MCF 10A (cell line): ENCODE measurements around the gene SHPK. TPM values are rescaled to one million over a fixed set of nuclear protein-coding genes. Genes with fewer than 3 reads are reported as not detected.
A peak's percentile ranks its signal among the peaks of the same experiment; 100 is the strongest.

Source experiments
- Bru-seq: library from RNA; stranded (reverse); fragments of 400-500 nt; gene quantifications from one replicate; lab custom pipeline; 2021; lab: Mats Ljungman, UMichigan
- BruChase-seq, 2 experiments: library from RNA; stranded (reverse); fragments of 400-500 nt; gene quantifications; one replicate each; lab custom pipeline; 2021; lab: Mats Ljungman, UMichigan
- BruUV-seq: library from RNA; stranded (reverse); fragments of 400-500 nt; replicated peaks from 2 replicates; lab custom pipeline; 2021; lab: Mats Ljungman, UMichigan
- CTCF ChIA-PET: fragments of 300-600 bp; sonication (Branson Sonifier 250); formaldehyde crosslinking; extraction: SDS; loops from one replicate; lab custom pipeline; 2021; ENCODE audit warnings: antibody characterized with exemption, inconsistent platforms; lab: Yijun Ruan, JAX
- POLR2A ChIA-PET: fragments of 300-600, 350-650 bp; sonication (Branson Sonifier 250); formaldehyde crosslinking; extraction: SDS; loops from one replicate; lab custom pipeline; 2020; ENCODE audit warnings: antibody characterized with exemption, inconsistent platforms; lab: Yijun Ruan, JAX
- DNase-seq: peaks from one replicate; pipeline ENCODE4 v3.0.0-alpha.2; 2018; ENCODE audit not compliant: unreplicated experiment
- H3K27ac Mint-ChIP-seq: one replicate; pipeline ENCODE4 v1.8.0; 2022; ENCODE audit warnings: mild to moderate bottlenecking, low read depth, mixed read lengths; ENCODE audit not compliant: unreplicated experiment
- H3K27me3 Mint-ChIP-seq: one replicate; pipeline ENCODE4 v1.8.0; 2022; ENCODE audit warnings: mixed read lengths; ENCODE audit not compliant: insufficient read depth, unreplicated experiment
- H3K36me3 Mint-ChIP-seq: one replicate; pipeline ENCODE4 v1.8.0; 2022; ENCODE audit warnings: mild to moderate bottlenecking, moderate library complexity, mixed read lengths; ENCODE audit not compliant: insufficient read depth, unreplicated experiment
- H3K4me1 Mint-ChIP-seq: one replicate; pipeline ENCODE4 v1.8.0; 2022; ENCODE audit warnings: mixed read lengths; ENCODE audit not compliant: insufficient read depth, unreplicated experiment
- H3K4me3 Mint-ChIP-seq: one replicate; pipeline ENCODE4 v1.8.0; 2022; ENCODE audit warnings: mild to moderate bottlenecking, moderate library complexity, mixed read lengths; ENCODE audit not compliant: unreplicated experiment
- H3K9me3 Mint-ChIP-seq: one replicate; pipeline ENCODE4 v1.8.0; 2022; ENCODE audit warnings: mixed read lengths; ENCODE audit not compliant: unreplicated experiment
- intact Hi-C: fragments of 100-400 bp; cut with micrococcal nuclease; formaldehyde crosslinking; loops from 2 replicates; pipeline ENCODE4 v1.14.1; 2022
- long read RNA-seq: library from polyadenylated mRNA; stranded (forward); transcript quantifications from one replicate; pipeline ENCODE4 v2.0.0, GENCODE V29; 2022
- total RNA-seq: library from RNA; stranded (reverse); gene quantifications from 2 replicates; pipeline ENCODE4 v1.2.3, GENCODE V29; 2022
- TF ChIP-seq, protein P1 (sequence below): fragments of 200-600 bp; IDR thresholded peaks from one replicate; pipeline ENCODE4 v1.8.0; 2022; ENCODE audit warnings: antibody characterized with exemption, mild to moderate bottlenecking; ENCODE audit not compliant: unreplicated experiment

Gene SHPK, protein sequence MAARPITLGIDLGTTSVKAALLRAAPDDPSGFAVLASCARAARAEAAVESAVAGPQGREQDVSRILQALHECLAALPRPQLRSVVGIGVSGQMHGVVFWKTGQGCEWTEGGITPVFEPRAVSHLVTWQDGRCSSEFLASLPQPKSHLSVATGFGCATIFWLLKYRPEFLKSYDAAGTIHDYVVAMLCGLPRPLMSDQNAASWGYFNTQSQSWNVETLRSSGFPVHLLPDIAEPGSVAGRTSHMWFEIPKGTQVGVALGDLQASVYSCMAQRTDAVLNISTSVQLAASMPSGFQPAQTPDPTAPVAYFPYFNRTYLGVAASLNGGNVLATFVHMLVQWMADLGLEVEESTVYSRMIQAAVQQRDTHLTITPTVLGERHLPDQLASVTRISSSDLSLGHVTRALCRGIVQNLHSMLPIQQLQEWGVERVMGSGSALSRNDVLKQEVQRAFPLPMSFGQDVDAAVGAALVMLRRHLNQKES
- total RNA-seq (6.3 and 8.3 TPM in 2 replicates), Bru-seq, nascent RNA (percentile 69 among the genes with signal in this experiment), BruChase-seq, experiment 1, labeled RNA remaining after a 6-hour chase (percentile 88 among the genes with signal in this experiment), BruChase-seq, experiment 2, labeled RNA remaining after a 2-hour chase (percentile 82 among the genes with signal in this experiment)
- long read RNA-seq, transcript SHPK-201 (7 exons, 3,838 nt): major isoform, 12 of 14 reads
- long read RNA-seq, partial matches to known transcripts: 1 of 14 reads
- long read RNA-seq, other reads (novel, unspliced or antisense): 1 of 14 reads

GRCh38 chr17:3636154-3636907 lies at the start of gene SHPK, which contains the start of gene CTNS:
TSS of gene SHPK (minus strand) at chr17:3636250. CDS start at chr17:3636219, 31 bp downstream.
TSS of gene CTNS (plus strand) at chr17:3636760. CDS start at chr17:3640207, 3,447 bp downstream.
- intact Hi-C loops: loop anchor here (1.0 to 5.0 kb wide), 3 partner anchors 33 to 162 kb away; partner anchors contain the start of genes ASPA and TRPV3
- H3K9me3 Mint-ChIP-seq: no peaks in the 10 kb centered on the region
- BruUV-seq: no TSS peak
- TF ChIP-seq, protein P1, sequence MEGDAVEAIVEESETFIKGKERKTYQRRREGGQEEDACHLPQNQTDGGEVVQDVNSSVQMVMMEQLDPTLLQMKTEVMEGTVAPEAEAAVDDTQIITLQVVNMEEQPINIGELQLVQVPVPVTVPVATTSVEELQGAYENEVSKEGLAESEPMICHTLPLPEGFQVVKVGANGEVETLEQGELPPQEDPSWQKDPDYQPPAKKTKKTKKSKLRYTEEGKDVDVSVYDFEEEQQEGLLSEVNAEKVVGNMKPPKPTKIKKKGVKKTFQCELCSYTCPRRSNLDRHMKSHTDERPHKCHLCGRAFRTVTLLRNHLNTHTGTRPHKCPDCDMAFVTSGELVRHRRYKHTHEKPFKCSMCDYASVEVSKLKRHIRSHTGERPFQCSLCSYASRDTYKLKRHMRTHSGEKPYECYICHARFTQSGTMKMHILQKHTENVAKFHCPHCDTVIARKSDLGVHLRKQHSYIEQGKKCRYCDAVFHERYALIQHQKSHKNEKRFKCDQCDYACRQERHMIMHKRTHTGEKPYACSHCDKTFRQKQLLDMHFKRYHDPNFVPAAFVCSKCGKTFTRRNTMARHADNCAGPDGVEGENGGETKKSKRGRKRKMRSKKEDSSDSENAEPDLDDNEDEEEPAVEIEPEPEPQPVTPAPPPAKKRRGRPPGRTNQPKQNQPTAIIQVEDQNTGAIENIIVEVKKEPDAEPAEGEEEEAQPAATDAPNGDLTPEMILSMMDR: no peak
- H3K27me3 Mint-ChIP-seq: no peaks in the 10 kb centered on the region
- H3K4me1 Mint-ChIP-seq: peaks cover 17% of the 10 kb centered on the region
- DNase-seq: peak; percentile 98
- H3K27ac Mint-ChIP-seq: peak within 1 kb of the TSS; percentile 100
- ChIA-PET CTCF (interaction anchor here (0.6 to 2.3 kb wide), 7 partner anchors 10 to 779 kb away, joined by 3 to 12 read pairs (median 3); no protein-coding TSS in a partner anchor), POLR2A (interaction anchor here (0.7 to 3.1 kb wide), 18 partner anchors 9 to 782 kb away, joined by 3 to 36 read pairs (median 6); partner anchors contain the start of genes EMC6, HASPIN, NCBP3 and TAX1BP3)
- H3K36me3 Mint-ChIP-seq: peaks cover 16% of the 10 kb centered on the region
- peak within 1 kb of the TSS; percentile 93 for H3K4me3 Mint-ChIP-seq

GRCh38 chr17:3685174-3685573 lies 49.1 kb upstream of the SHPK start:
- TF ChIP-seq, protein P1: no peak
- H3K4me3 Mint-ChIP-seq: no peak overlapping the region
- DNase-seq: no peak
- ChIA-PET POLR2A (no interaction called here), CTCF (no interaction called here)
- no peaks in the 10 kb centered on the region for H3K9me3 Mint-ChIP-seq
- no TSS peak for BruUV-seq
- H3K4me1 Mint-ChIP-seq: no peaks in the 10 kb centered on the region
- H3K36me3 Mint-ChIP-seq: no peaks in the 10 kb centered on the region
- intact Hi-C loops: no loop called here
- no peak overlapping the region for H3K27ac Mint-ChIP-seq
- no peaks in the 10 kb centered on the region for H3K27me3 Mint-ChIP-seq

DNA sequence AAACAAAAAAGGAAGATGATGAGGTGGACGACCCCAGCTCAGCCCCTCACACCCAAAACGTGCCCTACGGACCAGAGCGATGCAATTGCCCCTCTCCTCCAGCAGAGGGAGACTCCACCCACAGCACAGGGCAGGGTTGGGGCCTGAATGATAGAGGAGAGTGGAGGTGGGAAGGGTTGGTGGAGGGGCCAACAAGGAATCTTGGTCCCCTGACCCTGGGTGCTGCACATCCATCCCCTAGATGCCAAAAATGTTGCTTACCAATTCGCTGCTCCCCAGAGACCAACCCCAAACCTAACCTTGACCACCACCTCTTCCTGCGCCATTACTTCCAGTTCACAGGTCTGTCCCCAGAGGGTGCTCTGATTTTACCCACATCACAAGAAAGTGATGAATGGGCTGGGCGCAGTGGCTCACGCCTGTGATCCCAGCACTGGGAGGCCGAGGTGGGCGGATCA lies 47.0 kb upstream of the SHPK start:
- Mint-ChIP-seq H3K9me3 (no peaks in the 10 kb centered on the region), H3K36me3 (no peaks in the 10 kb centered on the region), H3K4me3 (no peak overlapping the region), H3K27me3 (no peaks in the 10 kb centered on the region), H3K27ac (no peak overlapping the region), H3K4me1 (peaks cover 5% of the 10 kb centered on the region)
- TF ChIP-seq, protein P1: peak; percentile 85
- CTCF ChIA-PET: interaction anchor here (0.6 to 2.0 kb wide), 18 partner anchors 9 to 1803 kb away, joined by 3 to 10 read pairs (median 4); no protein-coding TSS in a partner anchor
- BruUV-seq: no TSS peak
- DNase-seq: peak; percentile 44
- intact Hi-C loops: loop anchor here (2.0 to 5.0 kb wide), 2 partner anchors 54 to 144 kb away; no protein-coding TSS in a partner anchor
- POLR2A ChIA-PET: no interaction called here
